ENCODE data around the gene PTPN6. TPM values are rescaled to one million over a fixed set of nuclear protein-coding genes. Genes with fewer than 3 reads are reported as not detected.

Gene PTPN6
- total and polyA plus RNA-seq, 2 of the 13 experiments (the other 11 are each of a cell fraction or from before 2014, with no cell fraction given), result 10.5 to 10.6 TPM

- TF ChIP-seq DDIT3 (CRISPR knock-in tag; IDR thresholded peaks at IDR 0.05) (peak; percentile 88; the same call in 1 of the 2 replicates), DPF2 (CRISPR knock-in tag; IDR thresholded peaks at IDR 0.05; ENCODE audit: borderline replicate concordance, low read depth) (peak; percentile 27; the same call in 1 of the 2 replicates), FOSL2 (CRISPR knock-in tag; IDR thresholded peaks at IDR 0.05) (peak; percentile 53), FUBP1 (CRISPR knock-in tag; IDR thresholded peaks at IDR 0.05; ENCODE audit: borderline replicate concordance) (peak; percentile 85; the same call in 1 of the 2 replicates), GATA4 (IDR thresholded peaks at IDR 0.05; ENCODE audit: borderline replicate concordance, low read depth) (peak; percentile 98), GATAD1 (CRISPR knock-in tag; IDR thresholded peaks at IDR 0.05) (peak; percentile 69), ZNF362 (CRISPR knock-in tag; IDR thresholded peaks at IDR 0.05; ENCODE audit: borderline replicate concordance) (peak; percentile 34; the same call in 1 of the 2 replicates), JUN (CRISPR knock-in tag; IDR thresholded peaks at IDR 0.05) (peak; percentile 82; the same call in 1 of the 2 replicates), SIN3A (IDR thresholded peaks at IDR 0.05; ENCODE audit: borderline replicate concordance, low read depth, low read length) (peak; percentile 92), ZMYM2 (CRISPR knock-in tag; IDR thresholded peaks at IDR 0.05) (no peak), SP4 (CRISPR knock-in tag; IDR thresholded peaks at IDR 0.05) (peak; percentile 41; the same call in 1 of the 2 replicates), SNAPC2 (CRISPR knock-in tag; IDR thresholded peaks at IDR 0.05) (peak; percentile 100), HOXD1 (CRISPR knock-in tag; IDR thresholded peaks at IDR 0.05) (peak; percentile 33; the same call in 1 of the 2 replicates)
- TF ChIP-seq, protein P1, sequence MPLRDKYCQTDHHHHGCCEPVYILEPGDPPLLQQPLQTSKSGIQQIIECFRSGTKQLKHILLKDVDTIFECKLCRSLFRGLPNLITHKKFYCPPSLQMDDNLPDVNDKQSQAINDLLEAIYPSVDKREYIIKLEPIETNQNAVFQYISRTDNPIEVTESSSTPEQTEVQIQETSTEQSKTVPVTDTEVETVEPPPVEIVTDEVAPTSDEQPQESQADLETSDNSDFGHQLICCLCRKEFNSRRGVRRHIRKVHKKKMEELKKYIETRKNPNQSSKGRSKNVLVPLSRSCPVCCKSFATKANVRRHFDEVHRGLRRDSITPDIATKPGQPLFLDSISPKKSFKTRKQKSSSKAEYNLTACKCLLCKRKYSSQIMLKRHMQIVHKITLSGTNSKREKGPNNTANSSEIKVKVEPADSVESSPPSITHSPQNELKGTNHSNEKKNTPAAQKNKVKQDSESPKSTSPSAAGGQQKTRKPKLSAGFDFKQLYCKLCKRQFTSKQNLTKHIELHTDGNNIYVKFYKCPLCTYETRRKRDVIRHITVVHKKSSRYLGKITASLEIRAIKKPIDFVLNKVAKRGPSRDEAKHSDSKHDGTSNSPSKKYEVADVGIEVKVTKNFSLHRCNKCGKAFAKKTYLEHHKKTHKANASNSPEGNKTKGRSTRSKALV (CRISPR knock-in tag; IDR thresholded peaks at IDR 0.05), result peak; percentile 29; the same call in 1 of the 2 replicates
- TF ChIP-seq, protein P2, sequence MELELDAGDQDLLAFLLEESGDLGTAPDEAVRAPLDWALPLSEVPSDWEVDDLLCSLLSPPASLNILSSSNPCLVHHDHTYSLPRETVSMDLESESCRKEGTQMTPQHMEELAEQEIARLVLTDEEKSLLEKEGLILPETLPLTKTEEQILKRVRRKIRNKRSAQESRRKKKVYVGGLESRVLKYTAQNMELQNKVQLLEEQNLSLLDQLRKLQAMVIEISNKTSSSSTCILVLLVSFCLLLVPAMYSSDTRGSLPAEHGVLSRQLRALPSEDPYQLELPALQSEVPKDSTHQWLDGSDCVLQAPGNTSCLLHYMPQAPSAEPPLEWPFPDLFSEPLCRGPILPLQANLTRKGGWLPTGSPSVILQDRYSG (CRISPR knock-in tag; IDR thresholded peaks at IDR 0.05), result no peak; the same call in 1 of the 2 replicates
- TF ChIP-seq, protein P3, sequence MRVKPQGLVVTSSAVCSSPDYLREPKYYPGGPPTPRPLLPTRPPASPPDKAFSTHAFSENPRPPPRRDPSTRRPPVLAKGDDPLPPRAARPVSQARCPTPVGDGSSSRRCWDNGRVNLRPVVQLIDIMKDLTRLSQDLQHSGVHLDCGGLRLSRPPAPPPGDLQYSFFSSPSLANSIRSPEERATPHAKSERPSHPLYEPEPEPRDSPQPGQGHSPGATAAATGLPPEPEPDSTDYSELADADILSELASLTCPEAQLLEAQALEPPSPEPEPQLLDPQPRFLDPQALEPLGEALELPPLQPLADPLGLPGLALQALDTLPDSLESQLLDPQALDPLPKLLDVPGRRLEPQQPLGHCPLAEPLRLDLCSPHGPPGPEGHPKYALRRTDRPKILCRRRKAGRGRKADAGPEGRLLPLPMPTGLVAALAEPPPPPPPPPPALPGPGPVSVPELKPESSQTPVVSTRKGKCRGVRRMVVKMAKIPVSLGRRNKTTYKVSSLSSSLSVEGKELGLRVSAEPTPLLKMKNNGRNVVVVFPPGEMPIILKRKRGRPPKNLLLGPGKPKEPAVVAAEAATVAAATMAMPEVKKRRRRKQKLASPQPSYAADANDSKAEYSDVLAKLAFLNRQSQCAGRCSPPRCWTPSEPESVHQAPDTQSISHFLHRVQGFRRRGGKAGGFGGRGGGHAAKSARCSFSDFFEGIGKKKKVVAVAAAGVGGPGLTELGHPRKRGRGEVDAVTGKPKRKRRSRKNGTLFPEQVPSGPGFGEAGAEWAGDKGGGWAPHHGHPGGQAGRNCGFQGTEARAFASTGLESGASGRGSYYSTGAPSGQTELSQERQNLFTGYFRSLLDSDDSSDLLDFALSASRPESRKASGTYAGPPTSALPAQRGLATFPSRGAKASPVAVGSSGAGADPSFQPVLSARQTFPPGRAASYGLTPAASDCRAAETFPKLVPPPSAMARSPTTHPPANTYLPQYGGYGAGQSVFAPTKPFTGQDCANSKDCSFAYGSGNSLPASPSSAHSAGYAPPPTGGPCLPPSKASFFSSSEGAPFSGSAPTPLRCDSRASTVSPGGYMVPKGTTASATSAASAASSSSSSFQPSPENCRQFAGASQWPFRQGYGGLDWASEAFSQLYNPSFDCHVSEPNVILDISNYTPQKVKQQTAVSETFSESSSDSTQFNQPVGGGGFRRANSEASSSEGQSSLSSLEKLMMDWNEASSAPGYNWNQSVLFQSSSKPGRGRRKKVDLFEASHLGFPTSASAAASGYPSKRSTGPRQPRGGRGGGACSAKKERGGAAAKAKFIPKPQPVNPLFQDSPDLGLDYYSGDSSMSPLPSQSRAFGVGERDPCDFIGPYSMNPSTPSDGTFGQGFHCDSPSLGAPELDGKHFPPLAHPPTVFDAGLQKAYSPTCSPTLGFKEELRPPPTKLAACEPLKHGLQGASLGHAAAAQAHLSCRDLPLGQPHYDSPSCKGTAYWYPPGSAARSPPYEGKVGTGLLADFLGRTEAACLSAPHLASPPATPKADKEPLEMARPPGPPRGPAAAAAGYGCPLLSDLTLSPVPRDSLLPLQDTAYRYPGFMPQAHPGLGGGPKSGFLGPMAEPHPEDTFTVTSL (CRISPR knock-in tag; IDR thresholded peaks at IDR 0.05; ENCODE audit: borderline replicate concordance), result peak; percentile 69; the same call in 1 of the 2 replicates
Observed at GRCh38 chr12:6943722-6944380, 7.3 kb upstream of the PTPN6 start, which contains the start of the genes C12orf57 and RNU7-1 (continued).
